Coronary artery (tissue), 2 donors: ENCODE data around the gene MAP4K4.

Experiments
- DNase-seq: peaks from one replicate; pipeline ENCODE4 v3.0.0-alpha.2; 2017; ENCODE audit warnings: low spot score
- H3K27ac ChIP-seq, 2 donors: fragments of 200-600 bp; sonication (generic); one replicate each; pipeline ENCODE4 v1.5.1; 2016 to 2019
- H3K4me3 ChIP-seq: fragments of 200-600 bp; sonication (generic); 2 replicates; pipeline ENCODE4 v1.5.1; 2016; ENCODE audit warnings: mild to moderate bottlenecking, moderate library complexity
- TF ChIP-seq, protein P1 (sequence below): fragments of 200-600 bp; sonication (generic); IDR thresholded peaks from one replicate; pipeline ENCODE4 v1.5.1; 2019; ENCODE audit warnings: antibody characterized with exemption

Gene MAP4K4

DNA sequence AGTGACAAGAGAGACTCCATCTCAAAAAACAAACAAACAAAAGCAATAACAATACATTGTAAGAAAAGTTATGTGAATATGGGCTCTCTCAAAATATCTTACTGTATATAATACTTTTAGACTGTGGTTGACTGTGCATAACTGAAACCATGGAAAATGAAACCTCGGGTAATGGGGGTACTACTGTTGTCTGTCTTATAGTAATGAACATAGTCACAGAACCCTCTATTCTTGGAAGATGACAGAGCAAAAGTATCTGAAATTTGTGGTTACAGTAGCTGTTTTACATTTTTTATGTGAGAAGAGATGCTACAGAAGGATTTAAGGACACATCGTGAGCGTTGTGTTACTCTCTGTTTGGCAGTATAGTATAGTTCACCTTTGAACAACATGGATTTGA is 60.5 kb downstream of the MAP4K4 start:
- H3K27ac ChIP-seq = peak overlapping the region in 1 of 2 donors; percentile 72
- TF ChIP-seq, protein P1, sequence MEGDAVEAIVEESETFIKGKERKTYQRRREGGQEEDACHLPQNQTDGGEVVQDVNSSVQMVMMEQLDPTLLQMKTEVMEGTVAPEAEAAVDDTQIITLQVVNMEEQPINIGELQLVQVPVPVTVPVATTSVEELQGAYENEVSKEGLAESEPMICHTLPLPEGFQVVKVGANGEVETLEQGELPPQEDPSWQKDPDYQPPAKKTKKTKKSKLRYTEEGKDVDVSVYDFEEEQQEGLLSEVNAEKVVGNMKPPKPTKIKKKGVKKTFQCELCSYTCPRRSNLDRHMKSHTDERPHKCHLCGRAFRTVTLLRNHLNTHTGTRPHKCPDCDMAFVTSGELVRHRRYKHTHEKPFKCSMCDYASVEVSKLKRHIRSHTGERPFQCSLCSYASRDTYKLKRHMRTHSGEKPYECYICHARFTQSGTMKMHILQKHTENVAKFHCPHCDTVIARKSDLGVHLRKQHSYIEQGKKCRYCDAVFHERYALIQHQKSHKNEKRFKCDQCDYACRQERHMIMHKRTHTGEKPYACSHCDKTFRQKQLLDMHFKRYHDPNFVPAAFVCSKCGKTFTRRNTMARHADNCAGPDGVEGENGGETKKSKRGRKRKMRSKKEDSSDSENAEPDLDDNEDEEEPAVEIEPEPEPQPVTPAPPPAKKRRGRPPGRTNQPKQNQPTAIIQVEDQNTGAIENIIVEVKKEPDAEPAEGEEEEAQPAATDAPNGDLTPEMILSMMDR = no peak
- H3K4me3 ChIP-seq = no peak overlapping the region
- no peak for DNase-seq

DNA sequence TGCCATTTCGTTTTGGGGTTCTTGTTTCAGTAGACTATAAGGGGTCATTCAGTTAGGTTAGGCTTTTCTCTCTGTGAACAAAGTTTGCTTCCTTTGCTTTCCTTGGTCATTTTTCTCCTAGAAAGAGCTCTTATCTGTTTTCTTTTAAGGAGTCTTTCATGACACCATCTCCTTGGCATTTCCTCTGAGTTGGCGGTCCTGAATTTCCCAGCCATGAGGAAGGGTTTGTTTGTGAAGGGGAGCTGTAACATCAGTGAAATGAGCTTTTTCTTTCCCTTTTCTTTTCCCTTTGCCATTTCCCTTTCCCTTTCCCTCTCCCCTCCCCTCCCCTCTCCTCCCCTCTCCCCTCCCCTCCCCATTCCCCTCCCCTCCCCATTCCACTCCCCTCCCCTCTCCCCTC is 61.7 kb downstream of the MAP4K4 start:
- no peak for DNase-seq
- TF ChIP-seq, protein P1 = no peak
- H3K27ac ChIP-seq = peak overlapping the region; percentile 35 to 59
- no peak overlapping the region for H3K4me3 ChIP-seq

DNA sequence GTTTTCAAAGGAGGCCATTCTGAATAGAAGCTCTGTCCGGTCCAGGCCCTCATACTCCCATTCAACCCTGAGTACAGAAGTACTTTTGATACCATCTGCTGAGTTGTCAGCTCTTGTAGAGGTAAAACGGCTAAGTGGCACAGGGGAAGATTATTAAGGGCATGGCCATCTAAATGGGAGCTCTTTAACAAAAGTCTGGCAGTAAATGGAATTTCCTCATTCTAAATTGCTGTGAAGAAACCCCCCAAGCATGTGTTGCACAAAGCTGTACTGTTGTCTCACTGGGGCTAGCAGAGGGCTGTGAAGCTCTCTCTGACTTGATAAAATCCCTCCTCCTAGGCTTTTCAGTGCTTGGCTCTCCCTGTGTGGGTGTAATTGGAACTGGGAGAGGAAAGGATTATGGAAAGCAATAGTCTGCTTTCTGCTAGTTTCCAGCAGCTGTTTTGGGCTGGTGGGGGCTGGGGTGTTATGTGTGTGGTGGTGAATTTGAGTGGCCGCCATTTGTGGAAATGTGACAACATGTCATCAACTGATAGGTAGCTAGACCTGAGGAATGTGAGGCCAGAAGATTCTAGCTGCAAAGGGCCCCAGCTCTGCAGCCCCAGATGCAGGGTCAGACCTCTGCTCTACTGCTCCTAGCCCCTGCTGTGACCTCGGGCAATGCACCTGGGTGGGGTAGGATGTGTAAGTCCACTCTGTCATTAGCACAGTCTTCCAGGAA is 65.1 kb downstream of the MAP4K4 start:
- no peak for DNase-seq
- H3K4me3 ChIP-seq = peak overlapping the region; percentile 0
- H3K27ac ChIP-seq = peak overlapping the region; percentile 19 to 64
- TF ChIP-seq, protein P1 = no peak

DNA sequence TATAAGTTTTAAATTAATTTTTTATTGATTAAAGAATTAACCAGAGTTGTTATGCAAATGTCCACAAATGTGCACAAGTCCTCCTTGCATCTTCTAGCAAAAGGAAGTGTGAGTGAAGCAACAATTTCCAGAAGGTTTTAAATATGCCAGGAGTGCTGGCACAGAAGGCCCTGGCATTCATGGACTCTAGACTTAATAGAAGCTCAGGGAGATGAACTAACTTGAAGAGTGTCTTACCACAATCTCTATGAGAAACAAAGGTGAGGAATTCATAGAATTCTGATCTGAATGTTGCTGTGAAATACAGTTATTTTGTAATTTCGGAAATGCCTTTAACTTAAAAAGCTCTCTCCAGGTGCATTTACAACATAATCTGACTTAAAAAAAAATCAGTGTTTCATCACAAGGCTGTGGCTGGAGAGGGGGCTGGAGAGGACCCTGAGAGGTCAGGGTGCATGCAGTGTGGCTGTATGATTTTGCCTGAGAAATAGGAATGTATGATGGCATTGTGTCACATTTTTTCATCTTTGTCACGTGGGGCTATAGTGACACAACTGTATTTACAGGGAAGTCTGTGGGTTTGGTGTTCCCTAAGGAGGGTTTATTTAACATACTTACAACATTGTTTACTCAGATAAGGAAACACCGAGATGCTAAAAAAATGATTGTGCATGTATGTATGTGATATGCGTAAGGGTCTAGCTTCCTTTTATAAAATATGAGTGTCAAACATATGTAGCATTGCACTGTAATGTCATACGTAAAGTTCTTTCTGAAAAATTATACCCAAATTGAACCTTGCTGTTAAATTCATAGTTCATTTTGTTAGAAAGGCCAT is 66.2 kb downstream of the MAP4K4 start:
- no peak for DNase-seq
- TF ChIP-seq, protein P1 = no peak
- Histone ChIP-seq H3K27ac (peak overlapping the region in 1 of 2 donors; percentile 11), H3K4me3 (no peak overlapping the region)

DNA sequence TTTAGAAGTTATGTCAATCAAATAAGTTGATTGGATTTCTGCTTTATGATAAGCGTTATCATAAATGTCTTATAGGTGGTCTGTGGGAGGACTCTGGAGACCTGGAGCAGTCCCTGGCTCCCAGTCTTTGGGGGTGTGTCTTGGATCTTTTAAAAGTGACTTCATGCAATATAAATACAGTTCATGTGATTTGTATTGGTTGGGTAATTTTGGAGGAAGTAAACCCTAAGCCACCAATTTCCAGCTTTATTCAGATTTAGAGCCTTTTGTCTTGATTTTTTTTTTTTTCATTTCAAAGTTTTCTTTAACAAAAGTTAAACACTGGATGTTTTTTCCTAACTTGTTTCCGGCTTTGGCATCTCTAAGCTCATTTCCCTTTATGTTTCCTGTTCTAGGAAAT is 68.8 kb downstream of the MAP4K4 start:
- H3K4me3 ChIP-seq = no peak overlapping the region
- peak overlapping the region; percentile 40 to 58 for H3K27ac ChIP-seq
- TF ChIP-seq, protein P1 = no peak
- DNase-seq = no peak

DNA sequence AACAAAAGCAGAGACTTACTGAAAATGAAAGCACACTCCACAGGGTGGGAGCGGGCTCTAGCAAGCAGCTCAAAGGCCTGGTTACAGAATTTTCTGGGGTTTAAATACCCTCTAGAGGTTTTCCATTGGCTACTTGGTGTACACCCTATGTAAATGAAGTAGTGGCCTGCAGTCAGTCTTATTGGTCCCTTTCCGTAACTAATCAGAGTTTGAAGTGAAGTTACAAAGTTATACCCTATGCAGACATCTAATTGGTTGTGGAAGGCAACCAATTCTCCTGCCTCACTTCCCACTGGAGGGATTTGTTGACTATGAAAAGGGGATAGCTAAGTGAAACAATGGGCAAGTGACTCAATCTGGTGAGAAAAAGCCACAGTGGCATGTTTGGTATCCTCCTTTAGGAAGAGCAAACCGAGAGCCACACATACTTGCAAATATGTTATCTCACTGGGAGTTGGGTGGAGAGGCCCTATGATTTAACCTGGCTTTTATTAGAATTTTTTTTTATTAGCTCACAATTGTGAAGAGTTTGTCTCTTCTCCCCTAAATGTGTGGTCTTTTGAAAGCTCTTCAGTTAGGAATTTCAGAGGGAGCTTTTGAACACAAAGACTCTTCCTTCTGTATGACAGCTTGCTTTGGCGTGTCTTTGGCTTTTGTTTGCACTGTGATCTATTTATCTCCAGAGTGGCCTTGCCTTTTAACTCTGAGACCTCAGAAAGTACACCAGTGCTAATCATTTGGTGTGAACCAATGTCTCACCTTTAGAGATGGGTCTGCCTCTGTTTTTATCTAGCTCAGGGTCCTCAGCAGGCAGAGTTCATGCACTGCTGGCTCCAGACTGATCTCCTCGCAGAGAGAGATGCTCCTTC is 69.6 kb downstream of the MAP4K4 start:
- Histone ChIP-seq H3K27ac (peak overlapping the region; percentile 40 to 69), H3K4me3 (peak overlapping the region; percentile 34)
- no peak for DNase-seq
- TF ChIP-seq, protein P1 = no peak
